ENCODE results near the gene ZFAND3.

DNA sequence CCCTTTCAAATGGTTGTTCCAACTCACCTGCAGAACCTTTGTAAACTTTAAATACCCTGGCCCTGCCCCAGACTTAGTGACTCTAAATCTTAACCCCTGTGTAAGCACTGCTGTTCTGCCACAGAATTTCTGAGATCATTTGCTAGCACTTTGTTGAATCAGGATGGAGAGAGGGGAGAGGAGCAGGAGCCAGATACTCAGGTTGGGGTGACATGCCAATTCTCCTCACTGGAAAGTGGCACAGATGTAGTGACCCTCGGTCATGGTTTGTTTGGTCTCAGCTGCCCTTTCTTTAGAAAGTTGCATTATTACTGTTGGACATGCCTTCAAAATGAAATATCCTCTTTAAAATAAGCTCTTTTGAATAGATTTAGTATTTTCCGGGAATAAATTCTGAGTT, 168.0 kb downstream of the ZFAND3 start:
- TF ChIP-seq POLR2A (IDR thresholded peaks at IDR 0.05; ENCODE audit: low read depth): no peak
- TF ChIP-seq, protein P1, sequence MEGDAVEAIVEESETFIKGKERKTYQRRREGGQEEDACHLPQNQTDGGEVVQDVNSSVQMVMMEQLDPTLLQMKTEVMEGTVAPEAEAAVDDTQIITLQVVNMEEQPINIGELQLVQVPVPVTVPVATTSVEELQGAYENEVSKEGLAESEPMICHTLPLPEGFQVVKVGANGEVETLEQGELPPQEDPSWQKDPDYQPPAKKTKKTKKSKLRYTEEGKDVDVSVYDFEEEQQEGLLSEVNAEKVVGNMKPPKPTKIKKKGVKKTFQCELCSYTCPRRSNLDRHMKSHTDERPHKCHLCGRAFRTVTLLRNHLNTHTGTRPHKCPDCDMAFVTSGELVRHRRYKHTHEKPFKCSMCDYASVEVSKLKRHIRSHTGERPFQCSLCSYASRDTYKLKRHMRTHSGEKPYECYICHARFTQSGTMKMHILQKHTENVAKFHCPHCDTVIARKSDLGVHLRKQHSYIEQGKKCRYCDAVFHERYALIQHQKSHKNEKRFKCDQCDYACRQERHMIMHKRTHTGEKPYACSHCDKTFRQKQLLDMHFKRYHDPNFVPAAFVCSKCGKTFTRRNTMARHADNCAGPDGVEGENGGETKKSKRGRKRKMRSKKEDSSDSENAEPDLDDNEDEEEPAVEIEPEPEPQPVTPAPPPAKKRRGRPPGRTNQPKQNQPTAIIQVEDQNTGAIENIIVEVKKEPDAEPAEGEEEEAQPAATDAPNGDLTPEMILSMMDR (IDR thresholded peaks at IDR 0.05): no peak
- no peak for TF ChIP-seq POLR2AphosphoS5 (IDR thresholded peaks at IDR 0.05)
